ENCODE results near the gene HPCAL1. TPM values are rescaled to one million over a fixed set of nuclear protein-coding genes. Genes with fewer than 3 reads are reported as not detected.

Gene HPCAL1
- total RNA-seq, 6 experiments from 2014 or later = 36.3 to 60.3 (median 57.2) TPM

DNA sequence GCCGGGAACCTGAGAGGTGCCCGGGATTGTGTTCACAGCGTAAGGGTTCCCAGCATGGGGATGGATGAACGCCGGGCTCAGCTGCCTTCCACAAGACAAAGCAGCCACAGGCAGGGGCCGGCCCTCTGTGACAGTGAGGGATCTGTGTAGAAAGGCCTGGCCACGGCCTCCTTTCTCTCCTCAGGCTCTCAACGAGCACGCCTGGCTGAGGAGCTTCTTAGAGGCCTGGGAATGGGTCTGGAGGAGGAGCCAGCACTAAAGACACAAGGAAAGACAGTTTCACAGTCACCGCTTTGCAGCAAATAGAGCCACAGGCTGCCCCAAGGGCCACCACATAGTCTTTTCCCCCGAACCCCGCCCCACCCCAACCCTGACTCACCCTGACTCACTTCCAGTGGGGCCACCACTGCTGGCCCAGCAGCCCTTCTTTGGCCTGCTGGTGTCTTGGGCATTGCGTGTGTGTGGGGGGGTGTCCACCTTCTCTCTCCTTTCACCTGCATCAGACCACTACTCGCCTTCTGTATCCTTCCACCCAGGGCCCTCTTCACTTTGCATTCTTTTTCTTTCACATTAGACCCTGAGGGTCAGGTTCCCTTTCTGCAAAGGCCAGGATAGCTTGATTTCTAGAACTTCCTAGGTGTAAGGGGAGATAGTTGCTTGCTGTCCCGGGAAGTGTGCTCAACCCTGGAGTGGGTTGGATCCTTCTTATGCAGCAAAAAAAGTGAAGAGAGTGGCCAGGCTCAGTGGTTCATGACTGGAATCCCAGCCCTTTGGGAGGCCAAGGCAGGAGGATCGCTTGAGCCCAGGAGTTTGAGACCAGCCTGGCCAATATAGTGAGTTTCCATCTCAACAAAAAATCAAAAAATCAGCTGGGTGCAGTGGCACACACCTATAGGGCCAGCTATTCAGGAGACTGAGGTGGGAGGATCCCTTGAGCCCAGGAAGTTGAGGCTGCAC lies 19.3 kb upstream of the HPCAL1 start:
- Mint-ChIP-seq H3K36me3 (ENCODE audit: low read depth) (no peaks in the 10 kb centered on the region), H3K4me1 (ENCODE audit: low read depth) (peaks cover 60% of the 10 kb centered on the region), H3K27ac (peak overlapping the region; percentile 80), H3K4me3 (peak overlapping the region; percentile 21; the same call in 1 of the 2 replicates), H3K9me3 (no peaks in the 10 kb centered on the region), H3K27me3 (ENCODE audit: insufficient read depth) (peaks cover 3% of the 10 kb centered on the region)
- no peak for TF ChIP-seq CTCF (IDR thresholded peaks at IDR 0.05)
- peak; percentile 84 for DNase-seq

- peaks cover under 1% of the 10 kb centered on the region for H3K27me3 Mint-ChIP-seq (ENCODE audit: insufficient read depth)
- no peak for DNase-seq
- no peaks in the 10 kb centered on the region for H3K9me3 Mint-ChIP-seq
- H3K27ac Mint-ChIP-seq = peak overlapping the region; percentile 80
- no peaks in the 10 kb centered on the region for H3K36me3 Mint-ChIP-seq (ENCODE audit: low read depth)
- no peak for TF ChIP-seq CTCF (IDR thresholded peaks at IDR 0.05)
- peaks cover 60% of the 10 kb centered on the region for H3K4me1 Mint-ChIP-seq (ENCODE audit: low read depth)
- H3K4me3 Mint-ChIP-seq = no peak overlapping the region
Measured at GRCh38 chr2:10284108-10284870, 18.4 kb upstream of the HPCAL1 start.

DNA sequence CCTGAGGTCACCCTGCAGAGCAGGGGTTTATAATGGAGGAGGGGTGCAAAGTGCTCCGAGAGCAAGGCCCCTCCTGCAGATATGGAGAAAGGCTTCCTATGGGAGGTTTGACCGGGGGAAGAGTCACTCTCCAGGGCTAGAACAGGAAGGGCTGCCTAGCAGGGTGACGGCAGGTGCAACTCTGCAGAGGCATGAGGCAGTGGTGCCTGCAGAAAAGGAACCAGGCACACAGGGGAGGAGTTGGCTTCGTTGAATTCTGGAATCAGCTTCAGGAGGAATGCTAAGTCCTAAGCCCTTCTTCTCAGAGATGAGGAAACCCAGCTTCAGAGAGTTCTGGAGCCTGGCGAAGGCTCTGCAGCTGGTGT lies 17.5 kb upstream of the HPCAL1 start:
- Mint-ChIP-seq H3K4me1 (ENCODE audit: low read depth) (peaks cover 69% of the 10 kb centered on the region), H3K4me3 (peak overlapping the region; percentile 32; the same call in 1 of the 2 replicates), H3K36me3 (ENCODE audit: low read depth) (no peaks in the 10 kb centered on the region), H3K27me3 (ENCODE audit: insufficient read depth) (no peaks in the 10 kb centered on the region; the same call in 1 of the 2 replicates), H3K9me3 (no peaks in the 10 kb centered on the region), H3K27ac (peak overlapping the region; percentile 78)
- no peak for TF ChIP-seq CTCF (IDR thresholded peaks at IDR 0.05)
- DNase-seq = no peak

DNA sequence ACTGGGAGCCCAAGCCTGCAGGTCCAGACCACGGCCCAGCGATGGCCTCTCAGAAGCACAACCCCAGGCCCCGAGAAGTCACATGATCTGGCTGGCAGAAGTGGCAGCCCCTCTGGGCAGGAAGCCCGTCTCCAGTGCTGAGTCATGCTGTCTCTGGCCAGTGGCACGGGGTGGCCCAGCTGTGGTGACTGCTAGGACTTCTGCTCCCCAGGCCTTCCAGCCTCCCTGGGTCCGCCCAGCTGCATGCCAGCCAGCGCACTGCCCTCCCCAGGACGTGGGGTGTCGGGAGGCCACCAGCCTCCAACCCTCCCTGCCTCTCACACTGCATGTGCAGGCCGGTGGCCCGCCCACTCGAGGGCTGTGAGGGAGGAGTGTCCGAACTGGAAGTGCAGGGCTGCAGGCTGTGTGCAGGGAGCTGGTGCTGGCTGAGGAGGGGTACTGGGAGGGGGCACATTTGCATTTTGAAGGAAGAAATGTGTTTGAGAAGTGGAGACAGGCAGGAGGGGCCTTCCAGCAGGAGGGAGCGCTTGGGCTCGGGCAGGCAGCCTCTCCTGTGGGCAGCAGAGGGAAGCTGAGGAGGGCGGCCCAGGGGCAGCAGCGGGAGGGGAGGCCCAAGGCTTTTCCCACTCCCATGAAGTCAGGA lies 17.0 kb upstream of the HPCAL1 start:
- H3K4me3 Mint-ChIP-seq = no peak overlapping the region
- no peaks in the 10 kb centered on the region; the same call in 1 of the 2 replicates for H3K27me3 Mint-ChIP-seq (ENCODE audit: insufficient read depth)
- peaks cover 74% of the 10 kb centered on the region for H3K4me1 Mint-ChIP-seq (ENCODE audit: low read depth)
- no peaks in the 10 kb centered on the region for H3K36me3 Mint-ChIP-seq (ENCODE audit: low read depth)
- DNase-seq = peak; percentile 53
- TF ChIP-seq CTCF (IDR thresholded peaks at IDR 0.05) = no peak
- H3K9me3 Mint-ChIP-seq = no peaks in the 10 kb centered on the region
- H3K27ac Mint-ChIP-seq = peak overlapping the region; percentile 78
